H1 (cell line): ENCODE data around the gene SCNN1G. TPM values are rescaled to one million over a fixed set of nuclear protein-coding genes. Genes with fewer than 3 reads are reported as not detected.

ENCODE experiments used
- CTCF ChIA-PET: fragments of 300-600 bp; sonication (Branson Sonifier 250); formaldehyde crosslinking; loops from one replicate; lab custom pipeline; 2021; ENCODE audit not compliant: partially characterized antibody; lab: Charles Lee
- POLR2A ChIA-PET: fragments of 300-600 bp; sonication (Branson Sonifier 250); formaldehyde crosslinking; loops from one replicate; lab custom pipeline; 2021; ENCODE audit warnings: inconsistent platforms; ENCODE audit not compliant: partially characterized antibody; lab: Charles Lee
- DNase-seq, 2 experiments: peaks; one replicate each; pipeline versions ENCODE4 v3.0.0 to v3.0.0-alpha.2; 2010 to 2022; ENCODE audit warnings: low spot score in 2 of 2, low read depth in 1 of 2, mixed read lengths in 1 of 2
- FAIRE-seq: peaks from 2 replicates; lab custom pipeline; 2011; peaks lifted over from hg19 to GRCh38; lab: Jason Lieb, UNC
- H2AFZ ChIP-seq: 2 replicates; pipeline ENCODE4 v1.8.1; 2012; ENCODE audit warnings: low read length, inconsistent platforms
- H2AK5ac ChIP-seq: 2 replicates; pipeline ENCODE4 v1.6.1; 2013; ENCODE audit warnings: low read depth, low read length
- H2BK120ac ChIP-seq: replicated peaks from 2 replicates; pipeline ENCODE3; 2013; ENCODE audit warnings: low read depth, low read length, inconsistent platforms
- H2BK12ac ChIP-seq: 2 replicates; pipeline ENCODE4 v1.6.1; 2013; ENCODE audit warnings: low read depth, low read length
- H2BK15ac ChIP-seq: 2 replicates; pipeline ENCODE4 v1.6.1; 2013; ENCODE audit warnings: low read length
- H2BK20ac ChIP-seq: 2 replicates; pipeline ENCODE4 v1.6.1; 2013; ENCODE audit warnings: low read length
- H2BK5ac ChIP-seq: 2 replicates; pipeline ENCODE4 v1.6.1; 2013; ENCODE audit warnings: low read depth, low read length
- H3K14ac ChIP-seq: 2 replicates; pipeline ENCODE4 v1.6.1; 2013; ENCODE audit warnings: inconsistent platforms; ENCODE audit not compliant: insufficient read length
- H3K18ac ChIP-seq: 2 replicates; pipeline ENCODE4 v1.6.1; 2013; ENCODE audit warnings: low read length; ENCODE audit errors: extremely low read depth
- H3K23ac ChIP-seq: 2 replicates; pipeline ENCODE4 v1.6.1; 2013; ENCODE audit warnings: inconsistent platforms; ENCODE audit not compliant: insufficient read length
- H3K23me2 ChIP-seq: 2 replicates; pipeline ENCODE4 v1.6.1; 2013; ENCODE audit warnings: low read depth, low read length
- H3K27ac ChIP-seq: 2 replicates; pipeline ENCODE4 v1.6.1; 2011; ENCODE audit warnings: low read depth, low read length, inconsistent platforms
- H3K27me3 ChIP-seq, 4 experiments: replicated peaks in 1 of 4; 1 replicate in 1 of 4; 2 replicates in 3 of 4; pipeline versions ENCODE4 v1.6.1 to v1.8.1; 2011 to 2013; ENCODE audit warnings: low read length in 3 of 4, mild to moderate bottlenecking in 3 of 4, inconsistent platforms in 2 of 4, mixed read lengths in 2 of 4, moderate library complexity in 1 of 4; ENCODE audit not compliant: control insufficient read depth in 3 of 4, insufficient read depth in 3 of 4; ENCODE audit errors: extremely low read depth in 1 of 4
- H3K36me3 ChIP-seq, 4 experiments: 2 replicates each; pipeline versions ENCODE4 v1.6.1 to v1.8.1; 2011 to 2013; ENCODE audit warnings: mild to moderate bottlenecking in 4 of 4, low read length in 3 of 4, moderate library complexity in 2 of 4, control low read depth in 1 of 4, inconsistent platforms in 1 of 4; ENCODE audit not compliant: insufficient read depth in 4 of 4, control insufficient read depth in 2 of 4
- H3K4ac ChIP-seq: replicated peaks from 2 replicates; pipeline ENCODE3; 2013; ENCODE audit warnings: low read length, low read depth, mixed read lengths, inconsistent platforms; ENCODE audit not compliant: insufficient read length
- H3K4me1 ChIP-seq, 4 experiments: replicated peaks in 1 of 4; 1 replicate in 1 of 4; 2 replicates in 3 of 4; pipeline versions ENCODE4 v1.6.1 to v1.8.1; 2011 to 2013; ENCODE audit warnings: low read length in 3 of 4, inconsistent platforms in 2 of 4, mixed read lengths in 1 of 4; ENCODE audit not compliant: insufficient read depth in 4 of 4, control insufficient read depth in 3 of 4
- H3K4me2 ChIP-seq, 2 experiments: 2 replicates each; pipeline versions ENCODE4 v1.6.1 to v1.8.1; 2011 to 2013; ENCODE audit warnings: low read depth in 2 of 2, low read length in 2 of 2, control low read depth in 1 of 2, inconsistent platforms in 1 of 2, mild to moderate bottlenecking in 1 of 2; ENCODE audit not compliant: insufficient read depth in 1 of 2
- H3K4me3 ChIP-seq, 4 experiments: fragments of 200-600, 300-600 bp in 1 of 4; sonication (generic), shearing (Covaris generic), sonication (Bioruptor Twin) in 1 of 4; 2 replicates each; pipeline versions ENCODE4 v1.5.1 to v1.8.1; 2011 to 2016; ENCODE audit warnings: low read length in 4 of 4, low read depth in 3 of 4, control low read depth in 2 of 4, inconsistent platforms in 2 of 4, mild to moderate bottlenecking in 2 of 4, mixed read lengths in 1 of 4, moderate library complexity in 1 of 4; ENCODE audit not compliant: insufficient read depth in 2 of 4; ENCODE audit errors: extremely low read depth in 1 of 4
- H3K56ac ChIP-seq: replicated peaks from 2 replicates; pipeline ENCODE3; 2013; ENCODE audit warnings: low read depth, mild to moderate bottlenecking, mixed read lengths, low read length, inconsistent platforms; ENCODE audit not compliant: insufficient read length
- H3K79me1 ChIP-seq: 2 replicates; pipeline ENCODE4 v1.6.1; 2013; ENCODE audit warnings: low read depth, low read length, control low read depth
- H3K79me2 ChIP-seq, 2 experiments: 2 replicates each; pipeline versions ENCODE4 v1.6.1 to v1.8.1; 2012 to 2013; ENCODE audit warnings: low read length in 2 of 2, mild to moderate bottlenecking in 2 of 2, inconsistent platforms in 1 of 2; ENCODE audit not compliant: insufficient read depth in 2 of 2, control insufficient read depth in 1 of 2
- H3K9ac ChIP-seq, 4 experiments: replicated peaks in 1 of 4; 1 replicate in 1 of 4; 2 replicates in 3 of 4; pipeline versions ENCODE4 v1.6.1 to v1.8.1; 2011 to 2013; ENCODE audit warnings: low read depth in 3 of 4, low read length in 3 of 4, control low read depth in 2 of 4, mild to moderate bottlenecking in 2 of 4, moderate library complexity in 2 of 4, inconsistent platforms in 1 of 4; ENCODE audit errors: extremely low read depth in 1 of 4
- H3K9me3 ChIP-seq, 2 experiments: 2 replicates each; pipeline versions ENCODE4 v1.6.1 to v1.8.1; 2012 to 2013; ENCODE audit warnings: mild to moderate bottlenecking in 2 of 2, moderate library complexity in 2 of 2, control low read depth in 1 of 2, inconsistent platforms in 1 of 2, low read depth in 1 of 2, low read length in 1 of 2, mixed read lengths in 1 of 2; ENCODE audit not compliant: insufficient read depth in 2 of 2
- H4K20me1 ChIP-seq, 2 experiments: replicated peaks in 1 of 2; 2 replicates each; pipeline versions ENCODE3 to v1.8.1; 2011 to 2013; ENCODE audit warnings: inconsistent platforms in 2 of 2, low read length in 2 of 2, mild to moderate bottlenecking in 1 of 2; ENCODE audit not compliant: insufficient read depth in 2 of 2, control insufficient read depth in 1 of 2
- H4K5ac ChIP-seq: 2 replicates; pipeline ENCODE4 v1.6.1; 2013; ENCODE audit warnings: low read length, low read depth, mixed read lengths, inconsistent platforms; ENCODE audit not compliant: insufficient read length
- H4K8ac ChIP-seq: 2 replicates; pipeline ENCODE4 v1.8.0; 2013; ENCODE audit warnings: mild to moderate bottlenecking, moderate library complexity, low read length, inconsistent platforms; ENCODE audit not compliant: insufficient read depth; ENCODE audit errors: extremely low read depth
- H4K91ac ChIP-seq: replicated peaks from 2 replicates; pipeline ENCODE3; 2013; ENCODE audit warnings: low read length, mixed read lengths, inconsistent platforms; ENCODE audit not compliant: insufficient read length
- BRCA1 ChIP-seq: IDR thresholded peaks from 2 replicates; pipeline ENCODE4 v1.6.1; 2012; ENCODE audit warnings: low read depth, low read length, improper control_type of control experiment
- EGR1 ChIP-seq: IDR thresholded peaks from 2 replicates; pipeline ENCODE4 v1.6.1; 2011; ENCODE audit warnings: low read depth, low read length, borderline replicate concordance
- EZH2 ChIP-seq: fragments of 200-600 bp; sonication (generic); IDR thresholded peaks from 2 replicates; pipeline ENCODE4 v1.7.1; 2012; ENCODE audit warnings: low read depth, mild to moderate bottlenecking, moderate library complexity, low read length, inconsistent platforms; ENCODE audit not compliant: severe bottlenecking
- HDAC6 ChIP-seq: IDR thresholded peaks from one replicate; pipeline ENCODE4 v1.7.1; 2012; ENCODE audit warnings: low read depth, mild to moderate bottlenecking, inconsistent platforms, low read length, moderate library complexity
- JUN ChIP-seq: IDR thresholded peaks from 2 replicates; pipeline ENCODE4 v1.6.1; 2011; ENCODE audit warnings: low read depth, mild to moderate bottlenecking, improper control_type of control experiment, low read length
- MAFK ChIP-seq: IDR thresholded peaks from 2 replicates; pipeline ENCODE4 v1.6.1; 2012; ENCODE audit warnings: low read depth, mild to moderate bottlenecking, improper control_type of control experiment, low read length
- NANOG ChIP-seq: IDR thresholded peaks from 2 replicates; pipeline ENCODE4 v1.6.1; 2011; ENCODE audit warnings: low read length, low read depth, mild to moderate bottlenecking, inconsistent platforms; ENCODE audit not compliant: insufficient read depth, poor library complexity, severe bottlenecking
- POU5F1 ChIP-seq: IDR thresholded peaks from 2 replicates; pipeline ENCODE4 v1.6.1; 2011; ENCODE audit warnings: low read depth, mild to moderate bottlenecking, low read length, moderate library complexity
- RNF2 ChIP-seq: fragments of 200-900, 300-1000 bp; sonication (generic); IDR thresholded peaks from 2 replicates; pipeline ENCODE4 v1.7.1; 2016; ENCODE audit warnings: borderline replicate concordance, low read depth, mild to moderate bottlenecking, antibody characterized with exemption, low read length; ENCODE audit not compliant: poor library complexity, severe bottlenecking; ENCODE audit errors: missing control alignments
- SIN3A ChIP-seq, 2 experiments: IDR thresholded peaks in 1 of 2; conservative IDR thresholded peaks in 1 of 2; 2 replicates each; pipeline ENCODE4 v1.6.1; 2011 to 2012; ENCODE audit warnings: low read length in 2 of 2, improper control_type of control experiment in 1 of 2, low read depth in 1 of 2, mild to moderate bottlenecking in 1 of 2
- SIRT6 ChIP-seq: IDR thresholded peaks from one replicate; pipeline ENCODE4 v1.7.1; 2012; ENCODE audit warnings: low read length, inconsistent platforms
- SP1 ChIP-seq: IDR thresholded peaks from 2 replicates; pipeline ENCODE4 v1.6.1; 2011; ENCODE audit warnings: low read depth, low read length
- SRF ChIP-seq: IDR thresholded peaks from 2 replicates; pipeline ENCODE4 v1.6.1; 2011; ENCODE audit warnings: mild to moderate bottlenecking, low read depth, low read length, moderate library complexity
- TCF12 ChIP-seq: IDR thresholded peaks from 2 replicates; pipeline ENCODE4 v1.6.1; 2011; ENCODE audit warnings: low read depth, mild to moderate bottlenecking, low read length
- YY1 ChIP-seq: IDR thresholded peaks from 2 replicates; pipeline ENCODE4 v1.6.1; 2011; ENCODE audit warnings: low read depth, mild to moderate bottlenecking, low read length
- WGBS, 2 experiments: shearing (Covaris generic) in 1 of 2; methylation state at CpG; one replicate each; pipeline versions ENCODE4 v1.1.6 to v1.1.7; 2013 to 2015; ENCODE audit warnings: low lambda C conversion rate in 2 of 2, mixed read lengths in 2 of 2, inconsistent platforms in 1 of 2, low coverage in 1 of 2, missing lambda C conversion rate in 1 of 2; ENCODE audit not compliant: insufficient replicate concordance in 2 of 2, insufficient coverage in 1 of 2, insufficient read length in 1 of 2; ENCODE audit errors: extremely low coverage in 1 of 2, missing lambda C conversion rate in 1 of 2; 5-methylcytosine and 5-hydroxymethylcytosine counted together
- polyA plus RNA-seq, 7 experiments: library from polyadenylated mRNA; depleted of rRNA in 3 of 7; stranded (reverse) in 5 of 7; unstranded in 2 of 7; fragments of >200 nt in 5 of 7; fragments of 200-250 nt in 2 of 7; gene quantifications; 1 replicate in 5 of 7; 2 replicates in 1 of 7; 4 replicates in 1 of 7; pipeline versions ENCODE4 v1.2.1 to v1.2.3, GENCODE V29; 2011 to 2013; ENCODE audit warnings: missing spikeins in 2 of 7, mixed read lengths in 2 of 7
- total RNA-seq: library from RNA; stranded (reverse); fragmentation: NEBNext Ultra II Directional; extraction: Animal tissue kit (Norgen Biotek cat#: 25700); gene quantifications from 2 replicates; pipeline ENCODE4 v1.2.1, GENCODE V29; 2021

Gene SCNN1G
- total and polyA plus RNA-seq, 2 of the 8 experiments (the other 6 are each of a cell fraction or from before 2014, with no cell fraction given) = 0.73 to 1.1 TPM

- H3K4me1 ChIP-seq = no peaks in the 10 kb centered on the region; a peak in 1 of 7 replicates
- no peak overlapping the region for H3K4me3 ChIP-seq
- no peak overlapping the region for H3K14ac ChIP-seq
- H3K27ac ChIP-seq = no peak overlapping the region
- H3K4ac ChIP-seq = no peak overlapping the region
- no peaks in the 10 kb centered on the region for H3K27me3 ChIP-seq
- H3K79me2 ChIP-seq = no peaks in the 10 kb centered on the region
- H4K91ac ChIP-seq = no peak overlapping the region
- H3K79me1 ChIP-seq = no peaks in the 10 kb centered on the region
- no peak overlapping the region for H3K4me2 ChIP-seq
- no peak overlapping the region for H2BK120ac ChIP-seq
- no peak overlapping the region for H2BK15ac ChIP-seq
- no peak overlapping the region for H2AFZ ChIP-seq
- H3K23ac ChIP-seq = no peak overlapping the region
- no peak for FAIRE-seq
- no peak overlapping the region for H4K8ac ChIP-seq
- peaks cover 0 to 4% of the 10 kb centered on the region in 2 experiments; a peak in 1 of 4 replicates for H3K9me3 ChIP-seq
- H3K23me2 ChIP-seq = no peaks in the 10 kb centered on the region
- no peaks in the 10 kb centered on the region for H3K36me3 ChIP-seq
- DNase-seq = no peak
- H4K20me1 ChIP-seq = no peaks in the 10 kb centered on the region
- 89% methylated on average over 2 of the region's 2 CpGs; no CpG with 5 or more reads in 1 of the 2 experiments for WGBS, 2 experiments
- no peak overlapping the region for H2BK20ac ChIP-seq
- H3K56ac ChIP-seq = no peak overlapping the region
- no peak overlapping the region for H2BK12ac ChIP-seq
- H3K18ac ChIP-seq = no peak overlapping the region
- H2AK5ac ChIP-seq = no peak overlapping the region
- no peak overlapping the region for H3K9ac ChIP-seq
- no peak overlapping the region for H4K5ac ChIP-seq
- H2BK5ac ChIP-seq = no peak overlapping the region
- CTCF ChIA-PET = no interaction called here
- POLR2A ChIA-PET = interaction anchor here (0.6 kb wide), 1 partner anchor 489 kb away, joined by 3 read pairs; no protein-coding TSS in a partner anchor
- TF ChIP-seq HDAC6 (no peak), MAFK (no peak), SIN3A (conservative IDR thresholded peaks at IDR 0.05 in 1 of 2, IDR thresholded peaks at IDR 0.05 in 1 of 2; ENCODE audit: low read depth in 1 of 2, low read length in 2 of 2) (no peak), EGR1 (no peak), EZH2 (no peak), SRF (no peak), JUN (no peak), TCF12 (no peak), BRCA1 (no peak), YY1 (no peak), POU5F1 (no peak), SIRT6 (no peak), SP1 (no peak), RNF2 (no peak), NANOG (no peak)
Observed at GRCh38 chr16:23163921-23164320, 18.6 kb upstream of the SCNN1G start.
